Measurements from ENCODE around the gene PTOV1. TPM values are rescaled to one million over a fixed set of nuclear protein-coding genes. Genes with fewer than 3 reads are reported as not detected.

Gene PTOV1
- total and polyA plus RNA-seq, 2 of the 13 experiments (the other 11 are each of a cell fraction or from before 2014, with no cell fraction given) = 63.5 to 68.5 TPM

- Histone ChIP-seq H3K9ac (ENCODE audit: insufficient read depth, low read depth, low read length) (no peak overlapping the region), H4K20me1 (ENCODE audit: insufficient read depth, low read length) (no peaks in the 10 kb centered on the region), H3K9me3 (ENCODE audit: low read length) (no peaks in the 10 kb centered on the region), H3K27me3 (ENCODE audit: control insufficient read depth in 1 of 2, insufficient read depth in 2 of 2, low read length in 2 of 2) (no peaks in the 10 kb centered on the region), H3K4me2 (ENCODE audit: low read depth, low read length) (no peak overlapping the region), H3K4me1 (ENCODE audit: insufficient read depth, low read length) (no peaks in the 10 kb centered on the region), H3K4me3 (replicated peaks in 1 of 3; ENCODE audit: insufficient read depth in 1 of 3, low read depth in 2 of 3, low read length in 3 of 3) (no peak overlapping the region), H3K27ac (ENCODE audit: extremely low read length, insufficient read depth, low read length) (no peak overlapping the region), H3K79me2 (ENCODE audit: insufficient read depth, low read length) (no peaks in the 10 kb centered on the region), H2AFZ (ENCODE audit: low read length) (no peak overlapping the region), H3K36me3 (replicated peaks in 1 of 2; ENCODE audit: control insufficient read depth in 1 of 2, insufficient read depth in 2 of 2, low read length in 2 of 2) (peaks cover 19 to 59% of the 10 kb centered on the region in 2 experiments)
- in situ Hi-C loops (cut with HindIII; ENCODE audit: extremely low pct_ligation_motif_present, low pct_unique_long_range_greater_than_20kb) (no loop called here), intact Hi-C loops (cut with micrococcal nuclease; ENCODE audit: unreplicated experiment) (no loop called here)
- 83% methylated on average over 5 of the region's 5 CpGs for WGBS (ENCODE audit: low lambda C conversion rate)
- CTCF ChIA-PET (ENCODE audit: low intra/inter-chr PET ratio, low total read pairs) = no interaction called here
- BruUV-seq (replicated peaks) = no TSS peak
- no peak for FAIRE-seq
- no peak for DNase-seq (ENCODE audit: low spot score)
- TF ChIP-seq, protein P1, sequence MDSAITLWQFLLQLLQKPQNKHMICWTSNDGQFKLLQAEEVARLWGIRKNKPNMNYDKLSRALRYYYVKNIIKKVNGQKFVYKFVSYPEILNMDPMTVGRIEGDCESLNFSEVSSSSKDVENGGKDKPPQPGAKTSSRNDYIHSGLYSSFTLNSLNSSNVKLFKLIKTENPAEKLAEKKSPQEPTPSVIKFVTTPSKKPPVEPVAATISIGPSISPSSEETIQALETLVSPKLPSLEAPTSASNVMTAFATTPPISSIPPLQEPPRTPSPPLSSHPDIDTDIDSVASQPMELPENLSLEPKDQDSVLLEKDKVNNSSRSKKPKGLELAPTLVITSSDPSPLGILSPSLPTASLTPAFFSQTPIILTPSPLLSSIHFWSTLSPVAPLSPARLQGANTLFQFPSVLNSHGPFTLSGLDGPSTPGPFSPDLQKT (CRISPR knock-in tag; IDR thresholded peaks at IDR 0.05; ENCODE audit: borderline replicate concordance) = no peak
- TF ChIP-seq ZKSCAN5 (CRISPR knock-in tag; IDR thresholded peaks at IDR 0.05) (no peak), CENPBD1 (CRISPR knock-in tag; IDR thresholded peaks at IDR 0.05; ENCODE audit: borderline replicate concordance, low read depth) (no peak), ZNF574 (CRISPR knock-in tag; IDR thresholded peaks at IDR 0.05) (no peak), GFI1 (CRISPR knock-in tag; IDR thresholded peaks at IDR 0.05; ENCODE audit: borderline replicate concordance) (no peak), RCOR2 (CRISPR knock-in tag; IDR thresholded peaks at IDR 0.05) (no peak), MIER3 (CRISPR knock-in tag; IDR thresholded peaks at IDR 0.05; ENCODE audit: borderline replicate concordance) (no peak), SATB2 (CRISPR knock-in tag; IDR thresholded peaks at IDR 0.05) (no peak)
- no peak for ATAC-seq
- POLR2A ChIA-PET = no interaction called here
Observed at GRCh38 chr19:49837009-49837310, 14.0 kb upstream of the PTOV1 start.

Measured in HepG2 (cell line).